Measurements from ENCODE around the gene ARHGAP31. TPM values are rescaled to one million over a fixed set of nuclear protein-coding genes. Genes with fewer than 3 reads are reported as not detected.
"Not testable (repeated sequence)": the region's sequence is repeated elsewhere in the genome, so short reads cannot be mapped to it uniquely, and the experiment has no call there.

The ARHGAP31 gene
- total RNA-seq, 4 donors from 2014 or later, result 19.8 to 28.7 (median 22.6) TPM

- Histone ChIP-seq H3K27me3 (no peaks in the 10 kb centered on the region), H3K36me3 (no peaks in the 10 kb centered on the region), H3K4me1 (no peaks in the 10 kb centered on the region), H3K27ac (no peak overlapping the region), H3K4me3 (no peak overlapping the region), H3K9me3 (no peaks in the 10 kb centered on the region)
- WGBS, 2 donors (ENCODE audit: low coverage in 1 of 2), result 81 to 86% methylated on average over 6 to 8 of the region's 8 CpGs
- TF ChIP-seq POLR2A (IDR thresholded peaks at IDR 0.05) (no peak), EP300 (IDR thresholded peaks at IDR 0.05) (no peak), CTCF (IDR thresholded peaks at IDR 0.05) (no peak), POLR2AphosphoS5 (IDR thresholded peaks at IDR 0.05) (no peak)
- ATAC-seq, result no peak
Measured at GRCh38 chr3:119257654-119258410, 36.4 kb upstream of the ARHGAP31 start.

- Histone ChIP-seq H3K4me1 (no peaks in the 10 kb centered on the region), H3K9me3 (no peaks in the 10 kb centered on the region), H3K36me3 (no peaks in the 10 kb centered on the region), H3K27ac (no peak overlapping the region), H3K27me3 (no peaks in the 10 kb centered on the region), H3K4me3 (no peak overlapping the region)
- WGBS, 2 donors (ENCODE audit: low coverage in 1 of 2), result 11 to 25% methylated on average over 1 of the region's 1 CpG
- no peak for TF ChIP-seq EP300 (IDR thresholded peaks at IDR 0.05)
- no peak for TF ChIP-seq CTCF (IDR thresholded peaks at IDR 0.05)
- no peak for TF ChIP-seq POLR2AphosphoS5 (IDR thresholded peaks at IDR 0.05)
- no peak for TF ChIP-seq POLR2A (IDR thresholded peaks at IDR 0.05)
- no peak for ATAC-seq
Measured at GRCh38 chr3:119258915-119259314, 35.3 kb upstream of the ARHGAP31 start.

GRCh38 chr3:119259821-119260220 lies 34.4 kb upstream of the ARHGAP31 start:
- TF ChIP-seq POLR2A (IDR thresholded peaks at IDR 0.05), result no peak
- TF ChIP-seq CTCF (IDR thresholded peaks at IDR 0.05), result no peak
- no peaks in the 10 kb centered on the region for H3K36me3 ChIP-seq
- H3K9me3 ChIP-seq, result no peaks in the 10 kb centered on the region
- 86 to 100% methylated on average over 1 to 4 of the region's 4 CpGs for WGBS, 2 donors (ENCODE audit: low coverage in 1 of 2)
- H3K27ac ChIP-seq, result no peak overlapping the region
- H3K4me1 ChIP-seq, result no peaks in the 10 kb centered on the region
- no peak overlapping the region for H3K4me3 ChIP-seq
- ATAC-seq, result no peak
- no peaks in the 10 kb centered on the region for H3K27me3 ChIP-seq

- Histone ChIP-seq H3K27me3 (no peaks in the 10 kb centered on the region), H3K36me3 (no peaks in the 10 kb centered on the region), H3K4me1 (no peaks in the 10 kb centered on the region), H3K9me3 (no peaks in the 10 kb centered on the region), H3K4me3 (no peak overlapping the region), H3K27ac (no peak overlapping the region)
- no peak for ATAC-seq
- TF ChIP-seq POLR2A (IDR thresholded peaks at IDR 0.05) (no peak), POLR2AphosphoS5 (IDR thresholded peaks at IDR 0.05) (no peak), CTCF (IDR thresholded peaks at IDR 0.05) (no peak), EP300 (IDR thresholded peaks at IDR 0.05) (no peak)
- 45 to 83% methylated on average over 1 to 2 of the region's 6 CpGs for WGBS, 2 donors (ENCODE audit: low coverage in 1 of 2)
Measured at GRCh38 chr3:119261055-119261454, 33.1 kb upstream of the ARHGAP31 start.

- H3K36me3 ChIP-seq, H3K27me3 ChIP-seq, H3K4me3 ChIP-seq, ATAC-seq, H3K27ac ChIP-seq, H3K9me3 ChIP-seq, H3K4me1 ChIP-seq: not testable (repeated sequence)
- 74 to 80% methylated on average over 1 to 2 of the region's 2 CpGs for WGBS, 2 donors (ENCODE audit: low coverage in 1 of 2)
Measured at GRCh38 chr3:119270212-119270611, 24.0 kb upstream of the ARHGAP31 start.

Measured in gastroesophageal sphincter (tissue), 4 donors.